ENCODE data around the gene RELN. TPM values are rescaled to one million over a fixed set of nuclear protein-coding genes. Genes with fewer than 3 reads are reported as not detected.

The RELN gene
- total RNA-seq, 2 donors from 2014 or later: 3.9 to 8.5 TPM

GRCh38 chr7:103573479-103574058 is 415.9 kb downstream of the RELN start:
- H3K27me3 ChIP-seq (ENCODE audit: control insufficient read depth, insufficient read depth, low read length, poor library complexity, severe bottlenecking): no peaks in the 10 kb centered on the region
- Mint-ChIP-seq H3K9me3 (no peaks in the 10 kb centered on the region), H3K27ac (no peak overlapping the region), H3K36me3 (ENCODE audit: low read depth) (no peaks in the 10 kb centered on the region), H3K27me3 (ENCODE audit: insufficient read depth) (no peaks in the 10 kb centered on the region), H3K4me1 (no peaks in the 10 kb centered on the region), H3K4me3 (no peak overlapping the region)
- no peak overlapping the region for H3K27ac ChIP-seq (ENCODE audit: low read depth, low read length)
- no peaks in the 10 kb centered on the region for H3K36me3 ChIP-seq (ENCODE audit: control insufficient read depth, insufficient read depth, low read length)
- no peaks in the 10 kb centered on the region for H3K9me3 ChIP-seq (ENCODE audit: control insufficient read depth, low read length)
- no peak for DNase-seq
- H3K4me1 ChIP-seq (ENCODE audit: control insufficient read depth, insufficient read depth, low read length): no peaks in the 10 kb centered on the region
- 56% methylated on average over 3 of the region's 3 CpGs; no CpG with 5 or more reads in 1 of the 2 experiments for WGBS, 2 experiments (ENCODE audit: insufficient coverage in 1 of 2, insufficient read length in 1 of 2)
- no peak overlapping the region for H3K4me3 ChIP-seq (ENCODE audit: low read length)
- peak; percentile 85 for TF ChIP-seq CTCF (conservative IDR thresholded peaks at IDR 0.05)
- no peak overlapping the region for H3K9ac ChIP-seq (ENCODE audit: extremely low read depth, low read length, poor library complexity, severe bottlenecking)

- Histone ChIP-seq H3K9ac (ENCODE audit: extremely low read depth, low read length, poor library complexity, severe bottlenecking) (no peak overlapping the region), H3K4me3 (ENCODE audit: low read length) (no peak overlapping the region), H3K36me3 (ENCODE audit: control insufficient read depth, insufficient read depth, low read length) (no peaks in the 10 kb centered on the region), H3K27ac (ENCODE audit: low read depth, low read length) (no peak overlapping the region), H3K4me1 (ENCODE audit: control insufficient read depth, insufficient read depth, low read length) (no peaks in the 10 kb centered on the region), H3K27me3 (ENCODE audit: control insufficient read depth, insufficient read depth, low read length, poor library complexity, severe bottlenecking) (no peaks in the 10 kb centered on the region), H3K9me3 (ENCODE audit: control insufficient read depth, low read length) (no peaks in the 10 kb centered on the region)
- H3K27ac Mint-ChIP-seq: no peak overlapping the region
- H3K9me3 Mint-ChIP-seq: no peaks in the 10 kb centered on the region
- 0 to 56% methylated on average over 1 to 4 of the region's 4 CpGs for WGBS, 2 experiments (ENCODE audit: insufficient coverage in 1 of 2, insufficient read length in 1 of 2)
- no peaks in the 10 kb centered on the region for H3K27me3 Mint-ChIP-seq (ENCODE audit: insufficient read depth)
- no peak for DNase-seq
- H3K4me1 Mint-ChIP-seq: no peaks in the 10 kb centered on the region
- no peaks in the 10 kb centered on the region for H3K36me3 Mint-ChIP-seq (ENCODE audit: low read depth)
- H3K4me3 Mint-ChIP-seq: no peak overlapping the region
- no peak for TF ChIP-seq CTCF (conservative IDR thresholded peaks at IDR 0.05)
Observed at GRCh38 chr7:103571586-103571985, 417.9 kb downstream of the RELN start.

GRCh38 chr7:103569621-103570305 is 419.7 kb downstream of the RELN start:
- TF ChIP-seq CTCF (conservative IDR thresholded peaks at IDR 0.05): no peak
- no peaks in the 10 kb centered on the region for H3K36me3 Mint-ChIP-seq (ENCODE audit: low read depth)
- no peak overlapping the region for H3K27ac Mint-ChIP-seq
- Histone ChIP-seq H3K9ac (ENCODE audit: extremely low read depth, low read length, poor library complexity, severe bottlenecking) (no peak overlapping the region), H3K4me1 (ENCODE audit: control insufficient read depth, insufficient read depth, low read length) (no peaks in the 10 kb centered on the region), H3K9me3 (ENCODE audit: control insufficient read depth, low read length) (no peaks in the 10 kb centered on the region), H3K27ac (ENCODE audit: low read depth, low read length) (no peak overlapping the region), H3K4me3 (ENCODE audit: low read length) (no peak overlapping the region), H3K27me3 (ENCODE audit: control insufficient read depth, insufficient read depth, low read length, poor library complexity, severe bottlenecking) (no peaks in the 10 kb centered on the region), H3K36me3 (ENCODE audit: control insufficient read depth, insufficient read depth, low read length) (no peaks in the 10 kb centered on the region)
- peaks cover 1% of the 10 kb centered on the region for H3K27me3 Mint-ChIP-seq (ENCODE audit: insufficient read depth)
- WGBS, 2 experiments (ENCODE audit: insufficient coverage in 1 of 2, insufficient read length in 1 of 2): 87 to 94% methylated on average over 2 to 4 of the region's 4 CpGs
- no peaks in the 10 kb centered on the region for H3K4me1 Mint-ChIP-seq
- DNase-seq: no peak
- no peak overlapping the region for H3K4me3 Mint-ChIP-seq
- no peaks in the 10 kb centered on the region for H3K9me3 Mint-ChIP-seq

Measured in endodermal cell (in vitro differentiated cells).